GM21515 (cell line): ENCODE results near the gene ANKZF1.
"Not testable (repeated sequence)": the region's sequence is repeated elsewhere in the genome, so short reads cannot be mapped to it uniquely, and the experiment has no call there.

Source experiments
- ATAC-seq: cut with Tn5 transposase; IDR thresholded peaks from one replicate; pipeline ENCODE4 v1.9.1; 2021; ENCODE audit not compliant: unreplicated experiment

Gene ANKZF1

DNA sequence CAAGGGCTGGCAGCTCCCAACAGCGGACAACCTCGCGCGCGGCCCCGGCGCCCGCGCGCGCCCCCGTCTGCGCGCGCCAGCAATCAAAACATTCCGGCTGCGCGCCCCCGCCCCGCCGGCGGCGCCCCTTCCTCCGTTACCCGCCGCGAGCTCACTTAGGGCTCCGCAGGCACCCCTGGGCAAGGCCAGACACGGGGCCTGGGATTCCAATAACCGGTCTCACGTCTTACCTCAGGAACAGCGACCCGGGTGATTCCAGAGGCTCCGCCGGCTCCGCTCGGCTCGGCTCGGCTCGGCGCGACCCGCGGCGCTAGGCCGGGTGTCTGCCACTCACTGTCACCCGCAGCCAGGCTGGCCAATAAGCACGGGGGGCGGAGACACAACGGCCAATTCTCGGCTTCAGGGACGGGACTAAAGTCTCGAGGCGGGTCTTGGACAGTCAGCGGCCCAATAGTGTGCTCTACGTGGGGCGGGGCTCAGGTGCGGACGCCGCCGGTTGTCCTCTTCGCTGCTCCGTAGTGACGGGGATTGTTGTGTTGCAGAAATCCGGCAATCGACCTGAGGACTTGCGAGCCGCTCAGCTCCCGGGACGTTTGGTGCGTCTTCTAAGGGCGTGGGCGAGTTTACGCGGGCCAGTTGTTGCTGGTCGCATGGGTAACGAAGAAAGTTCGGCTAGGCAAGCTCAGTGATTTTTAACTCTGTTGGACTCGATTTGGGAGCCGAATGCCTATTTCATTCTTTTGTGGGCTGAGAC is at the start of gene ANKZF1, which contains the start of gene ATG9A:
ANKZF1 (plus strand) TSS at position 502 of the 754 bp plus-strand sequence. CDS start 452 bp downstream, outside the sequence.
ATG9A (minus strand) TSS at position 332 of the 754 bp plus-strand sequence. CDS start 1,612 bp downstream, outside the sequence.
- peak; percentile 97 for ATAC-seq

- no peak for ATAC-seq
Measured at GRCh38 chr2:219180961-219181360, 48.6 kb upstream of the ANKZF1 start.

DNA sequence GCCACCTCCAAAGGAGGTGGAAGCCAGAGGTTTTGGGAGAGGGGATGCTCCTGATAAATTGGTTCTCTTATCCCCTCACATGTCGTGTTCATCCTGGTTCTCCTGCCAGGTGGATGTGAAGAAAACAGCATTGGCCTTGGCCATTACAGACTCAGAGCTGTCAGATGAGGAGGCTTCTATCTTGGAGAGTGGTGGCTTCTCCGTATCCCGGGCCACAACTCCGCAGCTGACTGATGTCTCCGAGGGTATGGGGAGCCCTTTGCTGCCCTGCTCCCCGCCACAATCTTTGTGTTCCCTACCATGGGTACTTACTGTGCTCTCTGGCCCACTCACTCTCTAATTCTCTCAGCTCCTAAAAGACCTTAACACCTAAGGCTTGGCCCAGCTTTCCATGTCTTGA is 48.1 kb upstream of the ANKZF1 start:
- no peak for ATAC-seq

DNA sequence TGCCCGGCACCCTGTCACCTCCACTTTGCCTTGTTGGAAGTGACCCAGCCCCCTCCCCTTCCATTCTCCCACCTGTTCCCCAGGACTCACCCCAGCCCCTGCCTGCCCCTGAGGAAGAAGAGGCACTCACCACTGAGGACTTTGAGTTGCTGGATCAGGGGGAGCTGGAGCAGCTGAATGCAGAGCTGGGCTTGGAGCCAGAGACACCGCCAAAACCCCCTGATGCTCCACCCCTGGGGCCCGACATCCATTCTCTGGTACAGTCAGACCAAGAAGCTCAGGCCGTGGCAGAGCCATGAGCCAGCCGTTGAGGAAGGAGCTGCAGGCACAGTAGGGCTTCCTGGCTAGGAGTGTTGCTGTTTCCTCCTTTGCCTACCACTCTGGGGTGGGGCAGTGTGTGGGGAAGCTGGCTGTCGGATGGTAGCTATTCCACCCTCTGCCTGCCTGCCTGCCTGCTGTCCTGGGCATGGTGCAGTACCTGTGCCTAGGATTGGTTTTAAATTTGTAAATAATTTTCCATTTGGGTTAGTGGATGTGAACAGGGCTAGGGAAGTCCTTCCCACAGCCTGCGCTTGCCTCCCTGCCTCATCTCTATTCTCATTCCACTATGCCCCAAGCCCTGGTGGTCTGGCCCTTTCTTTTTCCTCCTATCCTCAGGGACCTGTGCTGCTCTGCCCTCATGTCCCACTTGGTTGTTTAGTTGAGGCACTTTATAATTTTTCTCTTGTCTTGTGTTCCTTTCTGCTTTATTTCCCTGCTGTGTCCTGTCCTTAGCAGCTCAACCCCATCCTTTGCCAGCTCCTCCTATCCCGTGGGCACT is 47.1 kb upstream of the ANKZF1 start:
- ATAC-seq = no peak

GRCh38 chr2:219183151-219183772 is 46.3 kb upstream of the ANKZF1 start:
- no peak for ATAC-seq

GRCh38 chr2:219184121-219184520 is 45.5 kb upstream of the ANKZF1 start:
- no peak for ATAC-seq

GRCh38 chr2:219186754-219187456 is 42.7 kb upstream of the ANKZF1 start:
- ATAC-seq = no peak

DNA sequence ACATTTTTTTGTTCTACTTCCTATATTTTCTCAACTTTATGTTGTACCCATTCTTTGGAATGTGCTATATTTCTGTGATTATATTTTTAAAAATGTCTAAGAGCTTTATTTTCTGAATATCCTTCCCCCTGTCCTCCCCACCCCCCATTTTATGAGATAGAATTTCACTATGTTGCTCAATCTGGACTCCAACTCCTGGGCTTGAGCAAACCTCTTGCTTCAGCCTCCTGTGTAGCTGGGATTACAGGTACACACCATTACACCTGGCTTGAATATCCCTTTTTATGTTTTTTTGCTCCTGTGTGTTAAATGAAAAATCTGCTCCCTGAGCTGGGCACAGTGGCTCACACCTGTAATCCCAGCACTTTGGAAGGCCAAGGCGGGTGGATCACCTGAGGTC is 32.2 kb upstream of the ANKZF1 start:
- no peak for ATAC-seq

DNA sequence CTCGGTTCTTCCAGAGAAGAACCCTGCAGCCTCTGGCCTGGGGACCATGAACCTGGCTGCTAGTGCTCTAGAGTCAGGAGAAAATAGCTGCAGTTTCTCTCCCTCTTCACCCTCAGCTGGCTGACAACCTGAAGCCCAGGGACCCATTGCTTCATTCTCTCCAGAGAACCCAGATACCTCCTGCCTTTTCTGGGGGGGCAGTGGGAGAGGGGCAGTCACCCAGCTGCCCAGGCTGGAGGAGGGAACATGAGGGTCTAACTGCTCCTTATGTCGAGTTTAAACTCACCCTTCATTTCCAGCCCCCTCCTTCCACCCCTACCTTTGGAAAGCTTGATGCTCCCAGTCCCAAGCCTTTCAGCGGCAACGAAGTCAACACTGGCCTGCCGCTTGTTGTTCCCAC is 30.6 kb upstream of the ANKZF1 start:
- no peak for ATAC-seq

DNA sequence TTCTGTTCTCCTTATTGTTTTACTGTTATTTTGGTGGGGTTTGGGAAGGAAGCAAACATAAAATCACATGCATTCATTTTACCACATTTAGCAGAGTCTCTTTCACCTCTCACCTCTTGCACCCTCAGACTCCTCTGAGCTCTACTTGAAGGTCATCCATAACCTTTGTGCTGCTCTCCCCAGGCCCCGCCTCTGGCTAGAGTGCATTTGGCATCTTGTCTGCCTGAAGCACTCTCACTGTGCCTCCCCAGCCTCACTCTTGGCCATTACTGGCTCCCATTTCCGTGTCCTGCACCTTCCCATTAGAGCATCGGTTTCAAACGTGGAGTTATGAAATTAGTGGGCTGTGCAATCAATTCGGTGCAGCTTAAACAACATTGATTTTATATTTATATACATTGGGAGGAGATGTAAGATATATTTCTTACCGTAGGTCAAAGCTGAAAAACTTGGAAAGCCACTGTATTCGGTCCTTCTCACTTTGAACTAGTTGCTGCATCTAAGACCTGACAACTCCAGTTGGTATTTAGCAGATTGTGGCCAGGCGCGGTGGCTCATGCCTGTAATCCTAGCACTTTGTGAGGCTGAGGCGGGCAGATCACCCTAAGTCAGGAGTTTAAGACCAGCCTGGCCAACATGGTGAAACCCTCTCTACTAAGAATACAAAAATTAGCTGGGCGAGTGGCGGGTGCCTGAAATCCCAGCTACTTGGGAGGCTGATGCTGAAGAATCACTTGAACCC is 30.0 kb upstream of the ANKZF1 start:
- ATAC-seq = no peak

DNA sequence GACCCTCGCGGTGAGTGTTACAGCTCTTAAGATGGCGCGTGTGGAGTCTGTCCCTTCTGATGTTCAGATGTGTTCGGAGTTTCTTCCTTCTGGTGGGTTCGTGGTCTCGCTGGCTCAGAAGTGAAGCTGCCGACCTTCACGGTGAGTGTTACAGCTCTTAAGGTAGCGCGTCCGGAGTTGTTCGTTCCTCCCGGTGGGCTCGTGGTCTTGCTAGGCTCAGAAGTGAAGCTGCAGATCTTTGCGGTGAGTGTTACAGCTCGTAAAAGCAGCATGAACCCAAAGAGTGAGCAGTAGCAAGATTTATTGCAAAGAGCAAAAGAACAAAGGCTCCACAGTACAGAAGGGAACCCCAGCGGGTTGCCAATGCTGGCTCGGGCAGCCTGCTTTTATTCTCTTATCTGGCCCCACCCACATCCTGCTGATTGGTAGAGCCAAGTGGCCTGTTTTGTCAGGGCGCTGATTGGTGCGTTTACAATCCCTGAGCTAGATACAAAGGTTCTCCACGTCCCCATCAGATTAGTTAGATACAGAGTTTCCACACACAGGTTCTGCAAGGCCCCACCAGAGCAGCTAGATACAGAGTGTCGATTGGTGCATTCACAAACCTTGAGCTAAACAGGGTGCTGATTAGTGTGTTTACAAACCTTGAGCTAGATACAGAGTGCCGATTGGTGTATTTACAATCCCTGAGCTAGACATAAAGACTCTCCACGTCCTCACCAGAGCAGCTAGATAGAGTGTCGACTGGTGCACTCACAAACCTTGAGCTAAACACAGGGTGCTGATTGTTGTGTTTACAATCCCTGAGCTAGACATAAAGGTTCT is 28.9 kb upstream of the ANKZF1 start:
- not testable (repeated sequence) for ATAC-seq

DNA sequence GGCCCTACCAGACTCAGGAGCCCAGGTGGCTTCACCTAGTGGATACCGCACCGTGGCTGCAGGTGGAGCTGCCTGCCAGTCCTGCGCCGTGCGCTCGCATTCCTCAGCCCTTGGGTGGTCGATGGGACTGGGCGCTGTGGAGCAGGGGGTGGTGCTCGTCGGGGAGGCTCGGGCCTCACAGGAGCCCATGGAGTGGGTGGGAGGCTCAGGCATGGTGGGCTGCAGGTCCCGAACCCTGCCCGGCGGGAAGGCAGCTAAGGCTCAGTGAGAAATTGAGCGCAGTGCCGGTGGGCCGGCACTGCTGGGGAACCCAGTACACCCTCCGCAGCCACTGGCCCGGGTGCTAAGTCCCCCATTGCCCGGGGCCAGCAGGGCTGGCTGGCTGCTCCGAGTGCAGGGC is 28.3 kb upstream of the ANKZF1 start:
- ATAC-seq = not testable (repeated sequence)

DNA sequence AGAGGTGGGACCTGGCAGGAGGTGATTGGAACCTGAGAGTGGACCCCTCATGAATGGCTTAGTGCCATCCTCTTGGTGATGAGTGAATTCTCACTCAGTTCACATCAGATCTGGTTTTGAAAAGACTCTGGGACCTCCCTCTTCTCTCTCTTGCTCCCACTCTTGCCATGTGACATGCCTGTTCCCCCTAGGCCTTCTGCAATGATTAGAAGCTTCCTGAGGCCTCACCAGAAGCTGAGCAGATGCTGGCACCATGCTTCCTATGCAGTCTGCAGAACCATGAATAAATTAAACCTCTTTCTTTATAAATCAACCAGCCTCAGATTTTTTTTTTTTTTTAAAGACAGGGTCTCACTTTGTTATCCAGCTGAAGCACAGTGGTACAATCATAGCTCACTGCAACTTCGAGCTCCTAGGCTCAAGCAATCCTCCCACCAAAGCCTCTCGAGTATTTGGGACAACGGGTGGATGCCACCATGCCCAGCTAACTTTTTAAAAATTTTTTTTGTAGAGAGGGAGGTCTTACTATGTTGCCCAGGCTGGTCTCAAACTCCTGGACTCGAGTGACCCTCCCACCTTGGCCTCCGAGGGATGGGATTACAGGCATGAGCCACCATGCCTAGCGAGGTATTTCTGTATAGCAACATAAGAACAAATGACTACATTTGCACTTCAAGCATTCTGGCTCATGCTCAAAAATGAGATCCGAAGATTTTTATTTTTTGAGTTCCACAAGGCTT is 25.0 kb upstream of the ANKZF1 start:
- ATAC-seq = no peak

DNA sequence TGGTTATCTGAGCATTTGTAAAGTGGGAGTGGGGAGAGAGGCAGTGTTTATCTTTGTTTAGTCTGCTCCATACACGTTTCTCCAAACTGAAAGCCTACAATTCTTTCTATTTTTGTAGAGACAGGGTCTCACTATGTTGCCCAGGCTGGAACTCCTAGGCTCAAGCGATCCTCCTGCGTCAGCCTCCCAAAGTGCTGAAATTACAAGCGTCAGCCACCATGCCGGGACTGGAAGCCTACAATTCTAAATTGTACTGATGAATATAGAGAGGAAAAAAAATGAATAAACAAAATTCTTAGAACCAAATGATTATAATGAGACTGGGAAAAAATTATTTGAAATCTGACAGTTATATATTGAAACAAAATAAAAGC is 24.5 kb upstream of the ANKZF1 start:
- ATAC-seq = no peak

DNA sequence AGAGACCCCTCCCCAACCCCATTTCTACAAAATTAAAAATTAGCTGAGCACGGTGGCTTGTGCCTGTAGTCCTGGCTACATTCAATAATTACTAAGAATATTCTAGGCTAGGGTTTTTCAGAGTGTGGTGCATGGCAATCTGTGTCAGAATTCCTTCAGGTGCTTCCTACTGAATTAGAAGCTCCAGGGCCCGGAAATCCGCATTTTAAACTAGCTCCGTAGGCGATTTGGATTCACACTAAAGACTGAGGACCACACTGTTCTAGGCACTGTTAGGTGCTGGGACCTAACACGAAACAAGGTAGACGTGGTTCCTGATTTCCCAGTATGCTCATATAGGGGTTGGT is 23.7 kb upstream of the ANKZF1 start:
- ATAC-seq = no peak

DNA sequence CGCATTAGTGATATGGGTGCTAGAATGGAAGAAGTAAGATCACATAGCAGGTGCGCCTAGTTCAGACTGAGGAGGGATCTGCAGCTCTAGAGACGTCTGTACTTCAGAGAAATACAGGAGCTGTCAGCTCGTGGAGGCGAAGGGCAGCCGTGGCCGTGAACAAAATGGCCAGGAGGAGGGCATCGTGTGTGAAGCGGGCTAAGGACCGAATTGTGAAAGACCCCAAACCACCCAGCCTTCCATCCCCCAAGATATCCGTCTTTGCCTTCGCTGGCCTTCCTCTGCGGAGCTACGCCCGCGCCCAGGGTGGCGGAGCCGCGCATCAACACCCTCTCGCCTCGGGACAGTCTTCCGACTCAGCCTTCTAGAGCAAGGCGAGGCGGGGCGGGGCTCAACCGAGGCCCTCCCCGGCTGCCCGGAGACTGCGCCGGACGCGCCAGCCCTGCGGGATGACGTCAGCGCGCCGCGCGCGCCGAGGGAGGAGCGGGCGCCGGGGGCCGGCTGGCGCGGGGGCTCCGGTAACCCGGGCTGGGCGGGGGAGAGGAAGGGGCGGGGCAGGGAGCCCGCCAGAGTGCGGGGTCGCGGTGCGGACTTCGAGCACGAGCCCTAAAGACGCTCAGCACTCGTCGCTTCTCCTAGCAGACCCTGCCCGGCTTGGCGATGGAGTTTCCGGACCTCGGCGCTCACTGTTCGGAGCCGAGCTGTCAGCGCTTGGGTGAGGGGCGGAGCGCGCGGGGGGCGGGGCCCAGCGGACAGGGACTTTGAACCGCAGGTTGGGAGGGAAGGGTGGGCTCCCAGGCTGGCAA is 23.1 kb upstream of the ANKZF1 start, which contains the start of gene ZFAND2B:
ZFAND2B (plus strand) TSS at position 455 of the 806 bp plus-strand sequence; CDS start at position 661, 206 bp downstream.
- ATAC-seq = peak; percentile 96

DNA sequence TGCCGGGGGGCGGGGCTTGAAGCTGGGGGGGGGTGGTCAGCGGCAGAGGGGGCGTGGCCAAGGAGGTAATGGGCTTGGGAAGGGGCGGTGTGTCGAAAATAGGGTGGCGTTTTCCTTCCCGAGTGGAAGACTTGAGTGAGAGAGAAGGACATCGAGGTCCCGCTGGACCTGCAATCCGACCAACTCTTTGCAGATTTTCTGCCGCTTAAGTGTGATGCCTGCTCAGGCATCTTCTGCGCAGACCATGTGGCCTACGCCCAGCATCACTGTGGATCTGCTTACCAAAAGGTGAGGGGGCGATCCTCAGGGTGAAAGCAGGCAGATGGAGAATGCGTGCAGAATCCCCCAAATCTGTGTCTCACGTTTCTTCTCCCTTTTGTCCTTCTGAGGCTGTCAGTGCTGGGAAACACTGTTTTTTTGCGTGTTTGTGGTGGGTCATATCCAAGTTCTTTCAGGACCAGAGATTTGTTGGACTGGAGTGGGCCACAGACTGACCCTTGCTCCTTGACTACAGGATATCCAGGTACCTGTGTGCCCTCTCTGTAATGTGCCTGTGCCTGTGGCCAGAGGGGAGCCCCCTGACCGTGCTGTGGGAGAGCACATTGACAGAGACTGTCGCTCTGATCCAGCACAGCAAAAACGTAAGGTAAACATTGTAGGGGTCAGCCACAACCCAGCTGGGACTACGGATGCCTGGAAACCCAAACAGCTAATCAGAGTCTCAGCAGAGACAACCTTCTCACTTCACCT is 22.3 kb upstream of the ANKZF1 start:
- ATAC-seq = no peak
